WTC11 (cell line): ENCODE data around the gene PLXNC1. TPM values are rescaled to one million over a fixed set of nuclear protein-coding genes. Genes with fewer than 3 reads are reported as not detected.
A peak's percentile ranks its signal among the peaks of the same experiment; 100 is the strongest.

Source experiments
- ATAC-seq: fragments of 200-7000 bp; cut with Tn5 transposase; 2 replicates; pipeline ENCODE4 v1.10.0; 2021; ENCODE audit warnings: mild to moderate bottlenecking, moderate library complexity
- CTCF ChIA-PET: fragments of 300-600 bp; sonication (Branson Sonifier 250); formaldehyde crosslinking; loops from one replicate; lab custom pipeline; 2021; ENCODE audit warnings: antibody characterized with exemption; lab: Charles Lee
- POLR2A ChIA-PET: fragments of 350-600 bp; sonication (Branson Sonifier 250); formaldehyde crosslinking; loops from one replicate; lab custom pipeline; 2021; ENCODE audit warnings: antibody characterized with exemption; lab: Charles Lee
- DNase-seq: peaks from one replicate; pipeline ENCODE4 v3.0.0; 2021; ENCODE audit warnings: low spot score
- H3K27ac Mint-ChIP-seq: 2 replicates; pipeline ENCODE4 v1.8.0; 2021; ENCODE audit warnings: mixed read lengths
- H3K27me3 Mint-ChIP-seq: 2 replicates; pipeline ENCODE4 v1.8.0; 2021; ENCODE audit warnings: low read depth, mild to moderate bottlenecking, moderate library complexity, mixed read lengths
- H3K36me3 Mint-ChIP-seq: 2 replicates; pipeline ENCODE4 v1.8.0; 2021; ENCODE audit warnings: mixed read lengths
- H3K4me1 Mint-ChIP-seq: 2 replicates; pipeline ENCODE4 v1.8.0; 2022; ENCODE audit warnings: mixed read lengths
- H3K4me3 Mint-ChIP-seq: 2 replicates; pipeline ENCODE4 v1.8.0; 2021; ENCODE audit warnings: mild to moderate bottlenecking, moderate library complexity, mixed read lengths
- H3K9me3 Mint-ChIP-seq: 2 replicates; pipeline ENCODE4 v1.8.0; 2021; ENCODE audit warnings: mixed read lengths
- AR ChIP-seq: fragments of 250-450 bp; sonication (Bioruptor Pico); IDR thresholded peaks from 2 replicates; pipeline ENCODE4 v1.9.0; 2021; ENCODE audit warnings: mild to moderate bottlenecking
- ARID4B ChIP-seq: sonication (generic); formaldehyde crosslinking; IDR thresholded peaks from 2 replicates; pipeline ENCODE4 v1.8.0; 2023; ENCODE audit warnings: missing genetic modification reagents, mild to moderate bottlenecking, borderline replicate concordance
- ATF3 ChIP-seq: sonication (generic); formaldehyde crosslinking; conservative IDR thresholded peaks from 2 replicates; pipeline ENCODE4 v1.8.1; 2022; ENCODE audit warnings: mild to moderate bottlenecking, missing genetic modification reagents
- CBFB ChIP-seq: sonication (generic); formaldehyde crosslinking; IDR thresholded peaks from 2 replicates; pipeline ENCODE4 v1.8.1; 2022; ENCODE audit warnings: mild to moderate bottlenecking, low read depth, missing genetic modification reagents
- CREM ChIP-seq: sonication (generic); formaldehyde crosslinking; IDR thresholded peaks from 2 replicates; pipeline ENCODE4 v1.8.1; 2022; ENCODE audit warnings: mild to moderate bottlenecking, missing genetic modification reagents, moderate library complexity
- EMX1 ChIP-seq: fragments of 250-450 bp; sonication (Bioruptor Pico); IDR thresholded peaks from 2 replicates; pipeline ENCODE4 v1.8.0; 2021; ENCODE audit warnings: mild to moderate bottlenecking
- HMGXB4 ChIP-seq: sonication (generic); formaldehyde crosslinking; IDR thresholded peaks from 2 replicates; pipeline ENCODE4 v1.8.1; 2023; ENCODE audit warnings: mild to moderate bottlenecking, moderate library complexity, missing genetic modification reagents
- IRF2 ChIP-seq: sonication (generic); formaldehyde crosslinking; IDR thresholded peaks from 2 replicates; pipeline ENCODE4 v1.8.0; 2022; ENCODE audit warnings: low read depth, missing genetic modification reagents, borderline replicate concordance
- KAT7 ChIP-seq: sonication (generic); formaldehyde crosslinking; IDR thresholded peaks from 2 replicates; pipeline ENCODE4 v1.8.1; 2023; ENCODE audit warnings: missing genetic modification reagents, mild to moderate bottlenecking, borderline replicate concordance
- NFE2L1 ChIP-seq: sonication (generic); formaldehyde crosslinking; IDR thresholded peaks from 2 replicates; pipeline ENCODE4 v1.8.1; 2023; ENCODE audit warnings: missing genetic modification reagents
- NFYB ChIP-seq: sonication (generic); formaldehyde crosslinking; conservative IDR thresholded peaks from 2 replicates; pipeline ENCODE4 v1.8.0; 2022; ENCODE audit warnings: low read depth, missing genetic modification reagents
- RORB ChIP-seq: fragments of 250-450 bp; sonication (Bioruptor Pico); IDR thresholded peaks from 2 replicates; pipeline ENCODE4 v1.9.0; 2021; ENCODE audit warnings: mild to moderate bottlenecking
- TEAD1 ChIP-seq: sonication (generic); formaldehyde crosslinking; IDR thresholded peaks from 2 replicates; pipeline ENCODE4 v1.8.0; 2022; ENCODE audit warnings: mild to moderate bottlenecking, missing genetic modification reagents
- TP53 ChIP-seq: sonication (generic); formaldehyde crosslinking; IDR thresholded peaks from 2 replicates; pipeline ENCODE4 v1.8.1; 2023; ENCODE audit warnings: mild to moderate bottlenecking, missing genetic modification reagents
- ZBTB21 ChIP-seq: sonication (generic); formaldehyde crosslinking; IDR thresholded peaks from 2 replicates; pipeline ENCODE4 v1.8.1; 2023; ENCODE audit warnings: mild to moderate bottlenecking, missing genetic modification reagents, borderline replicate concordance
- ZNF121 ChIP-seq: sonication (generic); formaldehyde crosslinking; IDR thresholded peaks from 2 replicates; pipeline ENCODE4 v1.8.0; 2023; ENCODE audit warnings: missing genetic modification reagents
- ZNF281 ChIP-seq: sonication (generic); formaldehyde crosslinking; IDR thresholded peaks from 2 replicates; pipeline ENCODE4 v1.8.0; 2023; ENCODE audit warnings: mild to moderate bottlenecking, missing genetic modification reagents
- ZNF396 ChIP-seq: fragments of 250-450 bp; sonication (Bioruptor Pico); IDR thresholded peaks from 2 replicates; pipeline ENCODE4 v1.8.0; 2021; ENCODE audit warnings: mild to moderate bottlenecking, moderate library complexity, borderline replicate concordance
- ZNF423 ChIP-seq: fragments of 250-450 bp; sonication (Bioruptor Pico); IDR thresholded peaks from 2 replicates; pipeline ENCODE4 v2.1.2; 2022; ENCODE audit warnings: mild to moderate bottlenecking, moderate library complexity
- ZSCAN18 ChIP-seq: fragments of 250-450 bp; sonication (Bioruptor Pico); IDR thresholded peaks from 2 replicates; pipeline ENCODE4 v2.1.2; 2022; ENCODE audit warnings: mild to moderate bottlenecking, moderate library complexity
- total RNA-seq: library from RNA; stranded (reverse); gene quantifications from 3 replicates; pipeline ENCODE4 v1.2.3, GENCODE V29; 2021

PLXNC1 gene
- total RNA-seq, 1 experiment from 2014 or later = 3.1 TPM

GRCh38 chr12:94287245-94287628 lies 138.9 kb downstream of the PLXNC1 start:
- Mint-ChIP-seq H3K27ac (peak overlapping the region; percentile 40; the same call in 1 of the 2 replicates), H3K4me3 (no peak overlapping the region), H3K4me1 (peaks cover 50% of the 10 kb centered on the region), H3K9me3 (no peaks in the 10 kb centered on the region), H3K36me3 (no peaks in the 10 kb centered on the region), H3K27me3 (no peaks in the 10 kb centered on the region)
- ATAC-seq (no peak), DNase-seq (no peak)
- ChIA-PET CTCF (interaction anchor here (0.7 kb wide), 1 partner anchor 147 kb away, joined by 4 read pairs; no protein-coding TSS in a partner anchor), POLR2A (no interaction called here)
- TF ChIP-seq ZSCAN18 (CRISPR knock-in tag) (no peak), EMX1 (CRISPR knock-in tag) (no peak), IRF2 (CRISPR knock-in tag) (no peak)

GRCh38 chr12:94289461-94290312 lies 141.3 kb downstream of the PLXNC1 start:
- CTCF ChIA-PET = interaction anchor here (0.9 to 1.4 kb wide), 4 partner anchors 68 to 245 kb away, joined by 3 to 5 read pairs (median 4); no protein-coding TSS in a partner anchor
- Mint-ChIP-seq H3K4me3 (no peak overlapping the region), H3K36me3 (no peaks in the 10 kb centered on the region), H3K9me3 (no peaks in the 10 kb centered on the region), H3K4me1 (peaks cover 50% of the 10 kb centered on the region), H3K27ac (no peak overlapping the region), H3K27me3 (no peaks in the 10 kb centered on the region)
- ATAC-seq = no peak
- TF ChIP-seq AR (CRISPR knock-in tag) = no peak
- TF ChIP-seq ZBTB21 (CRISPR knock-in tag) = no peak
- no peak for TF ChIP-seq ZNF121 (CRISPR knock-in tag)
- no peak for TF ChIP-seq KAT7 (CRISPR knock-in tag)
- no peak for TF ChIP-seq ZNF396
- no peak for TF ChIP-seq ZNF281 (CRISPR knock-in tag)
- no peak for TF ChIP-seq RORB (CRISPR knock-in tag)
- no peak for TF ChIP-seq ATF3 (CRISPR knock-in tag)
- no peak for TF ChIP-seq TEAD1 (CRISPR knock-in tag)
- no peak for TF ChIP-seq ZNF423 (CRISPR knock-in tag)
- TF ChIP-seq ARID4B = no peak
- no peak for TF ChIP-seq NFE2L1 (CRISPR knock-in tag)
- TF ChIP-seq NFYB (CRISPR knock-in tag) = no peak
- no peak for TF ChIP-seq TP53
- no peak for TF ChIP-seq CBFB (CRISPR knock-in tag)
- TF ChIP-seq CREM = no peak
- TF ChIP-seq HMGXB4 (CRISPR knock-in tag) = no peak
- POLR2A ChIA-PET = no interaction called here
- DNase-seq = no peak
